Effector memory CD4-positive, alpha-beta T cell (primary cell): Measurements from ENCODE around the gene FLYWCH2.

ENCODE experiments used
- DNase-seq, 3 donors: peaks; one replicate each; pipeline ENCODE4 v3.0.0-alpha.2; 2020
- H3K27ac ChIP-seq: 2 replicates; pipeline ENCODE4 v1.7.0; 2013; ENCODE audit warnings: mild to moderate bottlenecking, low read length, moderate library complexity; ENCODE audit not compliant: insufficient read depth, poor library complexity, severe bottlenecking
- H3K27me3 ChIP-seq: replicated peaks from 2 replicates; pipeline ENCODE4 v1.7.0; 2013; ENCODE audit warnings: mild to moderate bottlenecking, low read length; ENCODE audit not compliant: insufficient read depth, control insufficient read depth, poor library complexity, severe bottlenecking
- H3K36me3 ChIP-seq: 2 replicates; pipeline ENCODE4 v1.7.0; 2013; ENCODE audit warnings: mild to moderate bottlenecking, low read length, moderate library complexity; ENCODE audit not compliant: control insufficient read depth, insufficient read depth
- H3K4me1 ChIP-seq: 2 replicates; pipeline ENCODE4 v1.7.0; 2013; ENCODE audit warnings: low read length, mild to moderate bottlenecking; ENCODE audit not compliant: control insufficient read depth, insufficient read depth, poor library complexity, severe bottlenecking
- H3K4me3 ChIP-seq: 2 replicates; pipeline ENCODE4 v1.7.0; 2013; ENCODE audit warnings: low read length, low read depth, mild to moderate bottlenecking; ENCODE audit not compliant: insufficient read depth, poor library complexity, severe bottlenecking
- H3K9me3 ChIP-seq: 2 replicates; pipeline ENCODE4 v1.7.0; 2013; ENCODE audit warnings: mild to moderate bottlenecking, low read length, moderate library complexity; ENCODE audit not compliant: control insufficient read depth

Gene FLYWCH2

GRCh38 chr16:2860826-2861567 lies 22.0 kb upstream of the FLYWCH2 start:
- H3K27me3 ChIP-seq, result no peaks in the 10 kb centered on the region
- no peak for DNase-seq
- H3K36me3 ChIP-seq, result no peaks in the 10 kb centered on the region
- no peaks in the 10 kb centered on the region for H3K9me3 ChIP-seq
- H3K4me1 ChIP-seq, result peaks cover 13% of the 10 kb centered on the region
- H3K4me3 ChIP-seq, result no peak overlapping the region
- H3K27ac ChIP-seq, result no peak overlapping the region

- no peaks in the 10 kb centered on the region for H3K27me3 ChIP-seq
- no peaks in the 10 kb centered on the region for H3K36me3 ChIP-seq
- H3K4me1 ChIP-seq, result peaks cover 13% of the 10 kb centered on the region
- no peak for DNase-seq
- H3K9me3 ChIP-seq, result no peaks in the 10 kb centered on the region
- H3K27ac ChIP-seq, result no peak overlapping the region
- H3K4me3 ChIP-seq, result no peak overlapping the region
These were observed 17.4 kb upstream of the FLYWCH2 start for GRCh38 chr16:2865651-2866050.

GRCh38 chr16:2866431-2866830 lies 16.6 kb upstream of the FLYWCH2 start:
- H3K27me3 ChIP-seq, result no peaks in the 10 kb centered on the region
- H3K27ac ChIP-seq, result no peak overlapping the region

GRCh38 chr16:2867661-2867986 lies 15.4 kb upstream of the FLYWCH2 start:
- DNase-seq, result no peak
- Histone ChIP-seq H3K4me1 (peaks cover 13% of the 10 kb centered on the region), H3K4me3 (peak overlapping the region; percentile 72), H3K36me3 (no peaks in the 10 kb centered on the region), H3K27ac (peak overlapping the region; percentile 80), H3K27me3 (no peaks in the 10 kb centered on the region), H3K9me3 (no peaks in the 10 kb centered on the region)

More at GRCh38 chr16:2866431-2866830, 16.6 kb upstream of the FLYWCH2 start:
- DNase-seq, result no peak
- Histone ChIP-seq H3K4me1 (peaks cover 13% of the 10 kb centered on the region), H3K9me3 (no peaks in the 10 kb centered on the region), H3K4me3 (no peak overlapping the region), H3K36me3 (no peaks in the 10 kb centered on the region)

- H3K36me3 ChIP-seq, result no peaks in the 10 kb centered on the region
- peak overlapping the region; percentile 72 for H3K4me3 ChIP-seq
- H3K27me3 ChIP-seq, result no peaks in the 10 kb centered on the region
- H3K27ac ChIP-seq, result peak overlapping the region; percentile 80
- peaks cover 13% of the 10 kb centered on the region for H3K4me1 ChIP-seq
- peak; percentile 93 to 94 (median 94) for DNase-seq
- H3K9me3 ChIP-seq, result no peaks in the 10 kb centered on the region
These were observed 14.8 kb upstream of the FLYWCH2 start for GRCh38 chr16:2867987-2868789.

GRCh38 chr16:2871926-2872325 lies 11.1 kb upstream of the FLYWCH2 start:
- no peak overlapping the region for H3K27ac ChIP-seq
- no peak overlapping the region for H3K4me3 ChIP-seq
- DNase-seq, result no peak
- H3K4me1 ChIP-seq, result peaks cover 18% of the 10 kb centered on the region
- H3K9me3 ChIP-seq, result no peaks in the 10 kb centered on the region
- H3K36me3 ChIP-seq, result no peaks in the 10 kb centered on the region
- no peaks in the 10 kb centered on the region for H3K27me3 ChIP-seq

- Histone ChIP-seq H3K4me1 (peaks cover 5% of the 10 kb centered on the region), H3K4me3 (no peak overlapping the region), H3K9me3 (no peaks in the 10 kb centered on the region), H3K27ac (no peak overlapping the region), H3K27me3 (no peaks in the 10 kb centered on the region), H3K36me3 (no peaks in the 10 kb centered on the region)
- no peak for DNase-seq
These were observed 8.7 kb upstream of the FLYWCH2 start for GRCh38 chr16:2874032-2874911.

GRCh38 chr16:2874912-2875362 lies 8.1 kb upstream of the FLYWCH2 start:
- Histone ChIP-seq H3K4me3 (no peak overlapping the region), H3K27me3 (no peaks in the 10 kb centered on the region), H3K36me3 (no peaks in the 10 kb centered on the region), H3K27ac (no peak overlapping the region), H3K9me3 (no peaks in the 10 kb centered on the region), H3K4me1 (peaks cover 5% of the 10 kb centered on the region)
- peak; percentile 33 to 62 (median 55) for DNase-seq

- no peak for DNase-seq
- Histone ChIP-seq H3K27ac (no peak overlapping the region), H3K36me3 (no peaks in the 10 kb centered on the region), H3K27me3 (no peaks in the 10 kb centered on the region), H3K9me3 (no peaks in the 10 kb centered on the region), H3K4me3 (no peak overlapping the region), H3K4me1 (peaks cover 17% of the 10 kb centered on the region)
These were observed 3.0 kb upstream of the FLYWCH2 start for GRCh38 chr16:2879854-2880508.
